ENCODE data around the gene TAS2R7. TPM values are rescaled to one million over a fixed set of nuclear protein-coding genes. Genes with fewer than 3 reads are reported as not detected.

The TAS2R7 gene
- not detected in 2 replicates for total RNA-seq

GRCh38 chr12:10802587-10802986 is at the start of gene TAS2R7:
TAS2R7 (minus strand) TSS chr12:10802627; CDS start chr12:10802570, 57 bp downstream.

GRCh38 chr12:10849425-10849878 is 47.0 kb upstream of the TAS2R7 start, which contains the start of gene PRR4:
PRR4 (minus strand) TSS chr12:10849475; CDS start chr12:10849437, 38 bp downstream.

GRCh38 chr12:10826258-10826657 is 23.8 kb upstream of the TAS2R7 start, which contains the start of gene TAS2R10:
TAS2R10 (minus strand) TSS chr12:10826358; CDS start chr12:10826269, 89 bp downstream.

GRCh38 chr12:10810068-10810467 is 7.6 kb upstream of the TAS2R7 start, which contains the start of gene TAS2R9:
TAS2R9 (minus strand) TSS chr12:10810168; CDS start chr12:10810075, 93 bp downstream.

GRCh38 chr12:10807186-10807585 is 4.8 kb upstream of the TAS2R7 start, which contains the start of gene TAS2R8:
TAS2R8 (minus strand) TSS chr12:10807286; CDS start chr12:10806980, 306 bp downstream.

Other genes with a start within 250 kb of the TAS2R7 start
- gene MAGOHB, start 189.0 kb downstream of the TAS2R7 start, total RNA-seq, result 9.9 and 30.7 TPM in 2 replicates
- 6.0 and 8.4 TPM in 2 replicates for gene STYK1, start 128.6 kb downstream of the TAS2R7 start, total RNA-seq
- 92.8 and 196 TPM in 2 replicates for gene YBX3, start 79.3 kb downstream of the TAS2R7 start, total RNA-seq
- not detected in 2 replicates for gene TAS2R8, start 4.7 kb upstream of the TAS2R7 start, total RNA-seq
- gene TAS2R9, start 7.5 kb upstream of the TAS2R7 start, total RNA-seq, result 0.13 TPM in 1 of 2 replicates, not detected in the other
- 0.16 and 0.76 TPM in 2 replicates for gene TAS2R10, start 23.7 kb upstream of the TAS2R7 start, total RNA-seq
- 0.16 and 1.0 TPM in 2 replicates for gene PRR4, start 46.8 kb upstream of the TAS2R7 start, total RNA-seq
- 2.8 and 36.3 TPM in 2 replicates for gene PRH1, start 81.6 kb upstream of the TAS2R7 start, total RNA-seq
- gene TAS2R13, start 106.9 kb upstream of the TAS2R7 start, total RNA-seq, result 0.65 and 3.3 TPM in 2 replicates
- gene PRH2, start 126.6 kb upstream of the TAS2R7 start, total RNA-seq, result 0.19 TPM in 1 of 2 replicates, not detected in the other
- gene TAS2R14, start 136.6 kb upstream of the TAS2R7 start, total RNA-seq, result 1.3 and 4.2 TPM in 2 replicates
- gene TAS2R50, start 184.3 kb upstream of the TAS2R7 start, total RNA-seq, result 1.1 and 9.0 TPM in 2 replicates
- gene TAS2R20, start 195.7 kb upstream of the TAS2R7 start, total RNA-seq, result 1.6 and 8.5 TPM in 2 replicates
- 2.1 and 15.5 TPM in 2 replicates for gene TAS2R19, start 220.0 kb upstream of the TAS2R7 start, total RNA-seq
- gene TAS2R31, start 228.8 kb upstream of the TAS2R7 start, total RNA-seq, result 1.3 and 9.3 TPM in 2 replicates